Stimulated activated CD8-positive, alpha-beta memory T cell treated with anti-CD3 and anti-CD28 coated beads, Interleukin-2, amount 100 ng/mL, for 48 hours (primary cell): ENCODE data around the gene NADK.
"Not testable (repeated sequence)": the region's sequence is repeated elsewhere in the genome, so short reads cannot be mapped to it uniquely, and the experiment has no call there.

Experiments
- DNase-seq, 2 donors: peaks; one replicate each; pipeline ENCODE4 v3.0.0-alpha.2; 2020; ENCODE audit warnings: low read depth in 2 of 2

NADK gene

DNA sequence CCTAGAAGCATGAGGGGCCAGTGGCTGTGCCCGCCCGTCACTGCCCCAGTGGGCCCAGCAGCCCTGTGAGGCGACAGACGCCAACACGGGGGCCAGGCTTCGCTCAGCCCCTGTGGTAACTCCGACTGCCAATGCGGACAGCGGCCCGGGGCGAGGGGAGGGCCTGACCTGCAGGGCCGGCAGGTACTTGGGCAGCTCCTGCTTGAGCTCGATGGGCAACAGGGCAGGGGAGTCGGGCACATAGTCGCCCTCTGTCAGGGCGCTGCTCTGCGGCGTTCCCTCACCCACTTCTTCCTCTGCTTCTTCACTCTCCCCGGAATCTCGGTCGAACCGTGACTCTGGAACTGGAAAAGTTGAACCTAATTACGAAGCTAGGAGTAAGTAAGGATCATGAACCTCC, 71.0 kb downstream of the NADK start:
- DNase-seq, result not testable (repeated sequence)

DNA sequence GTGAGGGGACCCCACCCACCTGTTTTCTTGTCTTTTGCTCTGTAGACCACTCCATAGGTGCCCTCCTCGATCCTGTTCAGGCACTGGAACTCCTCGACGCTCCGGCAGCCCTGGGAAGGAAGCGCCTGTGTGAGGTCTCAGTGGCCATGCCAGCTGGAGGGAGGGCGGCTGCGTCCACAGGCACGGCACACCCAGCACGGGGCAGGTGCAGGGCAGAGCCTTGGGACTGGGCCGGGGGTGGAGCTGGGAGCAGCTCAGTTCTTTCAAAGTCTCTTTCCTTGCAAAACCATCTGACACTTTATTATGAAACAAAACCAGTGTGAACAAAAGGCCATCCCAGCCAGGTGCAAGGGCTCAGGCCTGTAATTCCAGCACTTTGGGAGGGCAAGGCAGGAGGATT, 72.6 kb downstream of the NADK start:
- not testable (repeated sequence) for DNase-seq

DNA sequence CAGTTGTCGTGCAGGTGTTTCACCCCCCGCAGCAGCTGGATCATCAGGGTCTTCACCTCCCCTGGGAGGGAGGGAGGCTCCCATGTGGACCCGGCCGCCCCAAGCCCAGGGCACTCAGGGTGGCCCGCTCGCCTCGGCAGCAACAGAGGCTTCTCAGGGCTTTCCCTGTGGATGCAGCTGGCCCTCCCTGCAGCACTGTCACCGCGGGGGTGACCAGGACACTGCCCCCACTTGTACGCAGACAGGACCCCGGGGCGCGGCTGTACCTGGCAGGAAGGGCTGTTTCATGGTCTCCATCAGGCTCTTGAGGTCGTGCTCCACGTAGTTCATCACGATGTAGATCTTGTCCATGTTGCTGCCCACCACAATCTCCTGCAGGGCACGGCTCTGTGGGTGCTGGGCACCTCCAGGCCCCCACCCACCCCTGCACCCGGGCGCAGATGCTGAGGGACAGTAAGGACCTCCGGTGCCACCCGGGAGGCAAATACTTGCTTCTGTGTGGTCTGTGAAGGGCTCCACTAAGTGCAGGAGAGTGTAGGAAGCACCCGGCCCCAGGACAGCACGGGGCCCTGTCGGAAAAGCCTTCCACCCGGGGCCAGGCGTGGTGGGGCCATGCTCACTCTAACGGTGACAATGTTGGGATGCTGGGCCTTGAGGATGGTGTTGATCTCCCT, 73.8 kb downstream of the NADK start:
- DNase-seq, result not testable (repeated sequence)

DNA sequence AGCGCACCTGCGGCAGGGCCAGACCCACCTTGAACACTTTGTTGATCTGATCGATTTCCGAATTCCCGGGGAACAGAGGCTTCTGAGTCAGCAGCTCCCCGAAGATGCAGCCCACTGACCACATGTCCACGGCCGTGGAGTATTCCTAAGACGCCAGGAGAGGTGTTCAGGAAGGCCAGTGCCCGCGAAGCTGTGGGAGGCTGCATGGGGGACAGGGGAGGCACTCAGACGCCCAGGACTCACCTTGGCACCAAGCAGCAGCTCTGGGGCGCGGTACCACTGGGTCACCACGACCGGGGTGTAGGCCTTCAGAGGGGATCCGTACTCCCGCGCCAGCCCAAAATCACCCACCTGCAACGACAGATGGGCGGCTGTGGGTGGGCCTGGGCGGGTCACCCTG, 74.5 kb downstream of the NADK start:
- DNase-seq, result no peak

DNA sequence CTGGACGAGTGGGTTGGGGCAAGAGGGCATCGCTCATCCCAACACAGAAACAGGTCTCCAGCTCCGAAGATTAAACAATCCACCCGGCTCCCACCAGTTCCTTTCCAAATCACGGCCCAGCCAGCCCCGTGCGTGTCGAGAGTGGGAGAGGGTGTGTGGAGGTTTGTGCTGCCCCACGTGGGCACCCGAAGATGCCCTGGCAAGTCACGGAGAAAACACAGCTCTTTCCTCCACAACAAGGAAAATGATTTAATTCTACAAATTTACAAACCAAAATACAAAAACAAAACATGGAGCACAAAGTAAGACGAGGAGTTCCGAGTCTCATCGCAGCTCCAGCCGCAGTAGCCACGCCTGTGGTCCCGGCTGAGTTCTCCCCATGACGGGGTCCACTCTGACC, 75.8 kb downstream of the NADK start:
- DNase-seq, result not testable (repeated sequence)
